ENCODE measurements around the gene FKBP14. TPM values are rescaled to one million over a fixed set of nuclear protein-coding genes. Genes with fewer than 3 reads are reported as not detected.
A peak's percentile ranks its signal among the peaks of the same experiment; 100 is the strongest.

Gene FKBP14
- total RNA-seq, 1 donor from 2014 or later: 100 TPM

GRCh38 chr7:30034501-30034900, 8.0 kb upstream of the FKBP14 start:
- Histone ChIP-seq H3K27me3 (ENCODE audit: insufficient read depth, low read length) (no peaks in the 10 kb centered on the region), H4K20me1 (ENCODE audit: insufficient read depth, low read length) (peaks cover 42% of the 10 kb centered on the region), H3K4me3 (ENCODE audit: insufficient read depth, low read depth, low read length) (no peak overlapping the region), H2AFZ (ENCODE audit: low read depth, low read length) (no peak overlapping the region), H3K4me2 (ENCODE audit: low read length) (no peak overlapping the region), H3K36me3 (ENCODE audit: insufficient read depth, low read length) (no peaks in the 10 kb centered on the region), H3K9me3 (ENCODE audit: insufficient read depth, low read depth, low read length) (no peaks in the 10 kb centered on the region), H3K9ac (ENCODE audit: low read length) (no peak overlapping the region), H3K27ac (ENCODE audit: low read depth, low read length) (no peak overlapping the region), H3K79me2 (ENCODE audit: insufficient read depth, low read length) (peaks cover 52% of the 10 kb centered on the region), H3K4me1 (ENCODE audit: insufficient read depth, low read length) (peaks cover 12% of the 10 kb centered on the region)
- Mint-ChIP-seq H3K4me3 (ENCODE audit: unreplicated experiment) (no peak overlapping the region), H3K9me3 (ENCODE audit: unreplicated experiment) (no peaks in the 10 kb centered on the region), H3K4me1 (ENCODE audit: low read depth, unreplicated experiment) (peaks cover 4% of the 10 kb centered on the region), H3K27ac (ENCODE audit: unreplicated experiment) (no peak overlapping the region), H3K27me3 (ENCODE audit: low read depth, unreplicated experiment) (no peaks in the 10 kb centered on the region), H3K36me3 (ENCODE audit: low read depth, unreplicated experiment) (peaks cover 2% of the 10 kb centered on the region)
- TF ChIP-seq, protein P1, sequence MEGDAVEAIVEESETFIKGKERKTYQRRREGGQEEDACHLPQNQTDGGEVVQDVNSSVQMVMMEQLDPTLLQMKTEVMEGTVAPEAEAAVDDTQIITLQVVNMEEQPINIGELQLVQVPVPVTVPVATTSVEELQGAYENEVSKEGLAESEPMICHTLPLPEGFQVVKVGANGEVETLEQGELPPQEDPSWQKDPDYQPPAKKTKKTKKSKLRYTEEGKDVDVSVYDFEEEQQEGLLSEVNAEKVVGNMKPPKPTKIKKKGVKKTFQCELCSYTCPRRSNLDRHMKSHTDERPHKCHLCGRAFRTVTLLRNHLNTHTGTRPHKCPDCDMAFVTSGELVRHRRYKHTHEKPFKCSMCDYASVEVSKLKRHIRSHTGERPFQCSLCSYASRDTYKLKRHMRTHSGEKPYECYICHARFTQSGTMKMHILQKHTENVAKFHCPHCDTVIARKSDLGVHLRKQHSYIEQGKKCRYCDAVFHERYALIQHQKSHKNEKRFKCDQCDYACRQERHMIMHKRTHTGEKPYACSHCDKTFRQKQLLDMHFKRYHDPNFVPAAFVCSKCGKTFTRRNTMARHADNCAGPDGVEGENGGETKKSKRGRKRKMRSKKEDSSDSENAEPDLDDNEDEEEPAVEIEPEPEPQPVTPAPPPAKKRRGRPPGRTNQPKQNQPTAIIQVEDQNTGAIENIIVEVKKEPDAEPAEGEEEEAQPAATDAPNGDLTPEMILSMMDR (IDR thresholded peaks at IDR 0.05; ENCODE audit: insufficient read depth, low read depth, low read length): no peak
- no peak for TF ChIP-seq EZH2 (IDR thresholded peaks at IDR 0.05; ENCODE audit: insufficient read depth, low read length)
- FAIRE-seq: no peak
- DNase-seq (ENCODE audit: low read depth): no peak

- Mint-ChIP-seq H3K27me3 (ENCODE audit: low read depth, unreplicated experiment) (no peaks in the 10 kb centered on the region), H3K27ac (ENCODE audit: unreplicated experiment) (no peak overlapping the region), H3K4me1 (ENCODE audit: low read depth, unreplicated experiment) (peaks cover 7% of the 10 kb centered on the region), H3K4me3 (ENCODE audit: unreplicated experiment) (no peak overlapping the region), H3K9me3 (ENCODE audit: unreplicated experiment) (no peaks in the 10 kb centered on the region), H3K36me3 (ENCODE audit: low read depth, unreplicated experiment) (peaks cover 2% of the 10 kb centered on the region)
- no peak overlapping the region for H2AFZ ChIP-seq (ENCODE audit: low read depth, low read length)
- FAIRE-seq (no peak), DNase-seq (ENCODE audit: low read depth) (peak; percentile 38)
- no peak overlapping the region for H3K4me3 ChIP-seq (ENCODE audit: insufficient read depth, low read depth, low read length)
- H3K36me3 ChIP-seq (ENCODE audit: insufficient read depth, low read length): no peaks in the 10 kb centered on the region
- H3K9me3 ChIP-seq (ENCODE audit: insufficient read depth, low read depth, low read length): no peaks in the 10 kb centered on the region
- H3K4me1 ChIP-seq (ENCODE audit: insufficient read depth, low read length): peaks cover 16% of the 10 kb centered on the region
- TF ChIP-seq EZH2 (IDR thresholded peaks at IDR 0.05; ENCODE audit: insufficient read depth, low read length): no peak
- TF ChIP-seq, protein P1 (IDR thresholded peaks at IDR 0.05; ENCODE audit: insufficient read depth, low read depth, low read length): no peak
- H3K27ac ChIP-seq (ENCODE audit: low read depth, low read length): no peak overlapping the region
- H3K27me3 ChIP-seq (ENCODE audit: insufficient read depth, low read length): no peaks in the 10 kb centered on the region
- peak overlapping the region; percentile 38 for H3K4me2 ChIP-seq (ENCODE audit: low read length)
- H3K79me2 ChIP-seq (ENCODE audit: insufficient read depth, low read length): peaks cover 55% of the 10 kb centered on the region
- H3K9ac ChIP-seq (ENCODE audit: low read length): no peak overlapping the region
- peaks cover 46% of the 10 kb centered on the region for H4K20me1 ChIP-seq (ENCODE audit: insufficient read depth, low read length)
These were observed 6.0 kb upstream of the FKBP14 start for GRCh38 chr7:30032310-30033125.

DNA sequence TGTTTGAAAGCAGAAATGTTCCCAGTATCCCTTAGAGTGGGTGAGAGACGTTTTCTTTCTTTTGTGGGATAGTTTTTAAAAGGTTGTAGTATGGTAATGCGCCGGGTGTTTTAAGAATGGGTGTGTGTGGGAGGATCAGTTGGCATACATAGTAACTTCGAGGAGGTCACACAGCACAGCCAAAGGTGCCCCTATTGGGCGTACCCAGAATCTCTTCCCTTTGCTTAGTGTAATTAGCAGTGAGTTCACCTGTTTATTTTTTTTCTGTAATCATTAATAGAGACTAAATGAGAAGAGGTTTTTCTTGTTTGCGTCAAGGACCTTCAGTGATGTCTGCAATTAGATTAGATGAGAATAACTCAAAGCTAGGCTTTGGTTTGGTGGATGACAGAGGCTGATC, 3.2 kb upstream of the FKBP14 start:
- FAIRE-seq: no peak
- peak overlapping the region; percentile 92 for H3K9ac ChIP-seq (ENCODE audit: low read length)
- Mint-ChIP-seq H3K9me3 (ENCODE audit: unreplicated experiment) (no peaks in the 10 kb centered on the region), H3K36me3 (ENCODE audit: low read depth, unreplicated experiment) (no peaks in the 10 kb centered on the region), H3K27ac (ENCODE audit: unreplicated experiment) (peak overlapping the region; percentile 87), H3K4me3 (ENCODE audit: unreplicated experiment) (no peak overlapping the region), H3K27me3 (ENCODE audit: low read depth, unreplicated experiment) (no peaks in the 10 kb centered on the region), H3K4me1 (ENCODE audit: low read depth, unreplicated experiment) (peaks cover 15% of the 10 kb centered on the region)
- peaks cover 62% of the 10 kb centered on the region for H3K79me2 ChIP-seq (ENCODE audit: insufficient read depth, low read length)
- H2AFZ ChIP-seq (ENCODE audit: low read depth, low read length): no peak overlapping the region
- no peak for TF ChIP-seq EZH2 (IDR thresholded peaks at IDR 0.05; ENCODE audit: insufficient read depth, low read length)
- TF ChIP-seq, protein P1 (IDR thresholded peaks at IDR 0.05; ENCODE audit: insufficient read depth, low read depth, low read length): no peak
- H4K20me1 ChIP-seq (ENCODE audit: insufficient read depth, low read length): peaks cover 49% of the 10 kb centered on the region
- no peaks in the 10 kb centered on the region for H3K27me3 ChIP-seq (ENCODE audit: insufficient read depth, low read length)
- no peak for DNase-seq (ENCODE audit: low read depth)
- H3K4me1 ChIP-seq (ENCODE audit: insufficient read depth, low read length): peaks cover 28% of the 10 kb centered on the region
- peak overlapping the region; percentile 98 for H3K4me3 ChIP-seq (ENCODE audit: insufficient read depth, low read depth, low read length)
- no peaks in the 10 kb centered on the region for H3K9me3 ChIP-seq (ENCODE audit: insufficient read depth, low read depth, low read length)
- no peak overlapping the region for H3K27ac ChIP-seq (ENCODE audit: low read depth, low read length)
- no peaks in the 10 kb centered on the region for H3K36me3 ChIP-seq (ENCODE audit: insufficient read depth, low read length)
- peak overlapping the region; percentile 86 for H3K4me2 ChIP-seq (ENCODE audit: low read length)

Data from astrocyte (in vitro differentiated cells and primary cell).